ENCODE data around the gene FZR1.

The FZR1 gene

GRCh38 chr19:3533033-3533432 lies 26.9 kb downstream of the FZR1 start:
- DNase-seq, result no peak

GRCh38 chr19:3533563-3534216 lies 27.6 kb downstream of the FZR1 start:
- DNase-seq, result no peak

- no peak for DNase-seq
Measured at GRCh38 chr19:3534375-3535234, 28.5 kb downstream of the FZR1 start.

GRCh38 chr19:3535235-3535535 lies 29.1 kb downstream of the FZR1 start:
- DNase-seq, result no peak

DNA sequence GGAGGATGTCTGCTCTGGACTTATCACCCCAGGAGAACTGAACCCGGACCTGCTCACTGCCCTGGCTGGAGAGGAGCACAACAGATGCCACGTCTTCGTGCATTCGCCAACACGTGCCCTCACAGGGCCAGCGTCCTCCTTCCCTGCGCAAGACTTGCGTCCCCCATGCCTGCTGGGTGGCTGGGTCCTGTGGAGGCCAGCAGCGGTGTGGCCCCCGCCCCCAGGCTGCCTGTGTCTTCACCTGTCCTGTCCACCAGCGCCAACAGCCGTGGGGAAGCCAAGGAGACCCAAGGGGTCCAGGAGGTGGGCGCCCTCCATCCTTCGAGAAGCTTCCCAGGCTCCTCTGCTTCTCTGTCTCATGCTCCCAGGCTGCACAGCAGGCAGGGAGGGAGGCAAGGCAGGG lies 29.5 kb downstream of the FZR1 start:
- DNase-seq, result no peak

DNA sequence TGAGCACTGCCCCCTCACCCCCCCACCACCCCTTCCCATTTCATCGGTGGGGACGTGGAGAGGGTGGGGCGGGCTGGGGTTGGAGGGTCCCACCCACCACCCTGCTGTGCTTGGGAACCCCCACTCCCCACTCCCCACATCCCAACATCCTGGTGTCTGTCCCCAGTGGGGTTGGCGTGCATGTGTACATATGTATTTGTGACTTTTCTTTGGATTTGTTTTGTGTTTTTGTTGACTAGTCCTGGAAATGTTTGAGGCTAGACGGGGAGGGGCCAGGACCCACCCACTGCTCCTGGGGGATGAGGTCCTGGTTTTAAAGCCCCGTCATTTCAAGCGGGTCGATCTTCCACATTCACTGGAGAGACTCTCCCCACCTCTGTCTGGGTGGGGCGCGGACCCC lies 29.9 kb downstream of the FZR1 start:
- DNase-seq, result no peak

- DNase-seq, result peak; percentile 83
Measured at GRCh38 chr19:3536429-3537100, 30.5 kb downstream of the FZR1 start.

DNA sequence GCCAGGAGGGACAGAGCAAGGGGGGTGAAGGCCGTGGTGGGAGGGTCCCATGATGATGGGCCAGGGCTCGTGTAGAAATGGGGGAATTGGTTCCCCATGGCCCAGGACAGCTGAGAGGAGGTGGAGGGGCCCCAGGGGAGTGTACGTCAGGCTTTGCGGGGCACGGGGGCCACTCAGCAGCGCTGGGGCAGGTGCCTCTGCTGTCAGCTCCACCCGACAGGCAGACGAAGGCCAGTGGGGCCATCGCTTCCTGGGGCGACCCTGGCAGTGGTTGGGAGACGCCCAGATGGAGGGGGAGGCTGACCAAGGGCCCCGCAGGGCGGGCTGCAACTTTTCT lies 31.0 kb downstream of the FZR1 start:
- DNase-seq, result no peak

DNA sequence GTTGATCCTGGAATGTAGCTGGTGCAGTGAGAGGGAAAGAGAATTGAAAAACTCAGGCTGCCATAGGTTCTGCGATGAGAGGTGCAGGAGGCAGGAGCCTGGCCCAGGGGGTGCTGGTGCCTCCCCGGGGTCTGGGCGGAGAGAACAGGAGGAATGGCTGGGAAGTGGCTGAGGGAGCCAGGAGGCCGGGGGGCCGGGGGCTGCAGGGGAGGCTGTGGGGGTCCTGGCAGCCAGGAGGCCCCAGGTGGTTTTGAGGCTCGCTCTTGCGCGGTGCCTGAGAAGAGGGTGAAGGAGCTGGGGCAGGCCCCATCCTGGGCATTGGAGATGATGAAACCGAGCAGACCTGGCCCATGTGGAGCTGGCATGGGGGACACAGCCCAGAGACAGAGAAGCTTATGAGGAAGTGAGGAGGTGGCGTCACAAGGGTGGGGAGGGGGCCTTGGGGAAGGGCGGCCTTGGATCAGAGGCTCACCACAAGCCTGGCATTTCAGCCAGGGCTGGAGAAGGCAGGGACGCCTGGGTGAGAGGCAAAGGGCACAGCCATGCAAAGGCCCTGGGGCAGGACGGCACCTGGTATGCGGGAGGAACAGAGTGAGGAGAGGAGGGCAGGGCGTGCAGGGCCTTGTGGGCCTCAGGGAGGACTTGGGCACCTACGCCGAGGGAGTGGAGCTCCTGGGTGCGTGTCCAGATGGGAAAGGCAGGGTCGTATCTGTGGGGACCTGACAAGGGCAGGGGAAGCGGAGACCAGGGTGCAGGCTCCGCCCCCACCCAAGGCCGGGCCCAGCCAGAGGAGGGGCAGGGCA lies 31.5 kb downstream of the FZR1 start:
- DNase-seq, result no peak

- DNase-seq, result no peak
Measured at GRCh38 chr19:3538258-3538929, 32.3 kb downstream of the FZR1 start.

DNA sequence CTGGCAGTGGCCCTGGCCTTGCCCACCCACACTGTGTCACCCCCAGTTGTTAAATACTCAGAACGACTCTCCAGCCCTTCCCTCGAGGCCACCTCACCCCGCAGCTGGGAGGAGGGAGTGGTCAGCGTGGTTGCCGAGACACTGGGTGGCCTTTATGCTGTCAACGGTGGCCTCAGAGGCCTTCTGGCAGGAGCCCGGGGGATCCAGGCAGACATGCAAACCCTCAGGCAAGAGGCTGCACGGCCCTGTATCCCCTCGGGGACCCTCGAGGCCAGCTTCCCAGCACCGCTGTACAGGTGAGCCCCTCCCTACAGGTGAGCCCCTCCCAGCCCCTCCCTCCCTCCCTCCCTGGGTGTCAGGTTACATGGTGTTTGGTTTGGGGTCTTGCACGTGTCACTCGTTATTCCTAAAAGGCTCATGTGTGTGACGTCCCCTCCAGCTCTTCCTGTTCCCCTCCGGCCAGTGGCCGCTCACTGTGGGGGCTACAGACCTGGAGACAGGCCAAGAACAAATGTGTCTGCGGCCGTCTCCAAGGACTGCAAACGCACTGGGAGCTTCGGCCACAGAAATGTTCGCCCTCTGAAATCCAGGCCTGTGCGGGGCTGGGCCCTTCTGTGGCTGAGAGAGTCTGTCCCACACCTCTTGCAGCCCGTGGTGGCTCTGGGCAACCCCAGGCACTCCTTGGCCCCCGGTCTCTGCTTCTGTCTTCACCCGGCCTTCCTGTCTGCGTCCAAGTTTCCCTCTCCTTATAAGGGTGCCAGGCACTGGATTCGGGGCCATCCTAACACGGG lies 33.0 kb downstream of the FZR1 start, which contains the start of gene TEKTIP1:
TEKTIP1 (plus strand) TSS at position 210 of the 791 bp plus-strand sequence; CDS start at position 214, 4 bp downstream.
- no peak for DNase-seq

DNA sequence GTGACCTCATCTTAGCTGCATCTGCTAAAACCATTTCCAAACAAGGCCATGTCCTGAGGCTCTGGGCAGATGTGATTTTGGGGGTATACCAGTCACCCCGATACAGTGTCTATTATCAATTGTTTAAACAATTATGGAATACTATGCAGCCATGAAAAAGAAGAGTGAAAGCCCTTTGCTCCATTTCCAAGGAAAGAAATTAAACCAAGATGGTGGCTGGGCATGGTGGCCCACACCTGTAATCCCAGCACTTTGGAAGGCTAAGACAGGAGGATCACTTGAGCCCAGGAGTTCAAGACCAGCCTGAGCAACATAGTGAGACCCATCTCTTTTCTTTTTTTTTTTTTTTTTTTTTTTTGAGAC lies 33.6 kb downstream of the FZR1 start:
- DNase-seq, result no peak

DNA sequence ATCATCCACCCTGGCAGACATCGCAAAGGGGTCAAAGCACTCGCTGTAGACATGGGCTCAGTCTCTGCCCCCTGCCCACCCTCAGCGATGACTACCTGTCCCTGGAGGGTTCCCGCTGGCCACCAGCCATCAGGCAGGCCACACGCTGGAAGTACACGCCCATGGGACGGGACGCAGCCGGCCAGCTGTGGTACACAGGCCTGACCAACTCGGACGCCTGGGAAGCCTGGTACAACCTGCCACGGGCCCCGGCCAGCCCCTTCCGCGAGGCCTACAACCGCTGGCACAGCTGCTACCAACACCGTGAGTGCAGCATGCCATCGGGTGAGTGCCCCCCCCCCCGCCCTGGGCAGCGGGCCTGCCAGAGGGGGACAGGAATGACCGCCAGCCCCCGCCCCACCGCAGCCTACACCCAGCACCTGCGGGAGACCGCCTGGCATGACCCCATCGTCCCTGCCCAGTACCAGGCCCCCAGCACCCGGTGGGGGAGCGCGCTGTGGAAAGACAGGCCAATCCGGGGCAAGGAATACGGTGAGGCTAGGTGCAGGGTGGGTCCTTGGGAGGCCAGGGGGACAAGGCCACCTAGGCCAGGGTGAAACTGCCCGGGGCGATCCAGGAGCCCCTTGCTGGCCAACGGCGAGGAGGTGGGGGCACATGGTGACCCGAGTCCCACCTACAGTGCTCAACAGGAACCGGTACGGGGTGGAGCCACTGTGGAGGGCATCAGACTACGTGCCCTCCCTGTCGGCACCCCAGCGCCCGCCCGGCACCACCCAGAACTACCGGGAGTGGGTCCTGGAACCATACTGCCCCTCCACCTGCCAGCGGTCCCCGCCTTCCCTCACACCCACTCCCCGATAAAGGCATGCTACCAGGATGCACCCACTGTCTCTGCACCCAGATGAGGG lies 37.3 kb downstream of the FZR1 start:
- no peak for DNase-seq

GRCh38 chr19:3544058-3544376 lies 37.9 kb downstream of the FZR1 start:
- no peak for DNase-seq

DNA sequence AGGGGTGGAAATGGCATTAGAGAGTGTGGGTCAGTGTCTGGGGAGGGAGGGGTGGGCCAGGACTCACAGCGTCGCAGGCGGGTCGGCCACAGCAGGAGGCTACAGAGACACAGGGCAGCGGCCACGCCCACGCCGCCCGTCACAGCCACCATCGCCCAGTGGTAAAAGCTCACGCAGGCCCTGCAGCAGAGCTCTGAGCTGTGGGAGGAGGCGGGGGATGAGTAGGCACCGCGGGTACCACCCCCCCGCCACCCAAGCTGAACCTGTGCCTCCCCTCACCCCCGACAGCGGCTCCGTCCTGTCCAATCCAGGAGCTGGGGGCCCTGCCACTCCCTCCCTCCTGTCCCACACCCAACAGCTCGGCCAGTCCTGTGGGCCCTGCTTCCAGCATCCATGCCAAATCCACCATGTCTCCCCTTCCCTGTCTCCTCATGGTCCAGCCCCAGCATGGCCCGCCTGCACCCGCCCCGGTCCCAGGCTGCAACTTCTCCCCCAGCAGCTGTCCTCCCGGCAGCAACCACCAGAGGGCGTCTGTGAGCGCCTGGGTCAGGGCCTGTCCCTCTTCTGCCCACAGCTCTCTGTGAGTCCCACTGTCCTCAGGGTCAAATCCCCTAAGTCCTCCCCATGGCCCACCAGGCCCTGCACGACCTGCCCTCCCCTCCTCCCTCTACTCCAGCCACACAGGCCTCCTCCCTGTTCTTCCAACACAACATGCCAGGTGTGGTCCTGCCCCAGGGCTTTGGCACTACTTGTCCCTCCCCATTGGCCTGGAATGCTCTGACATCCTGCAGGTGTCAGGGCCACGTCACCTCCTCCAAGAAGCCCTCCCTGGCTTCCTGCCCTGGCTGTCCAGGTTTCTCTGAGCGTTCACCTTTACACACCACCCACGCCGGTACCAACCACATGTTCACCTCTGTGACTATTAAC lies 38.9 kb downstream of the FZR1 start:
- no peak for DNase-seq

DNA sequence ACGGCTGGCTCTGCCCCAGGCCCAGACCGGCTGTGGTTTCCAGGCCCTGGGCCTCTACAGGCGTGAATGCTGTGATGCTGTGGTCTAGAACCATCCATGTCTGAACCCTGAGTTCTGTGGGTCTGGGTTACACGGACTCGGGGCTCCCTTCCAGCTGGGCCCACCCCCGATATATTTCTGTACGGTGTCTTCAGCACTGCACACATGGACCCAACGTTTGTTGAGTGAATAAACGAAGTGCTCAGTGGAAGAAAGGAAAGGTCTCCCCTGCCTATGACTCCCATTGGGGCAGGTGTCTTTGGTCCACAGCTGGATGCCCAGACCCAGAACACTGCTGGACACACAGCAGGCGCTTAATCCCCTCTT lies 39.5 kb downstream of the FZR1 start:
- no peak for DNase-seq

- DNase-seq, result no peak
Measured at GRCh38 chr19:3546119-3546518, 40.0 kb downstream of the FZR1 start.

- DNase-seq, result no peak
Measured at GRCh38 chr19:3547301-3547731, 41.2 kb downstream of the FZR1 start.

GRCh38 chr19:3547767-3548282 lies 41.7 kb downstream of the FZR1 start:
- no peak for DNase-seq

GRCh38 chr19:3548606-3549005 lies 42.5 kb downstream of the FZR1 start:
- no peak for DNase-seq
